ENCODE results near the gene MAPK12.

Gene MAPK12

GRCh38 chr22:50264946-50265669 is 3.6 kb upstream of the MAPK12 start:
- no peak for DNase-seq

GRCh38 chr22:50264104-50264745 is 2.7 kb upstream of the MAPK12 start:
- no peak for DNase-seq

GRCh38 chr22:50262973-50263617 is 1.6 kb upstream of the MAPK12 start:
- no peak for DNase-seq

DNA sequence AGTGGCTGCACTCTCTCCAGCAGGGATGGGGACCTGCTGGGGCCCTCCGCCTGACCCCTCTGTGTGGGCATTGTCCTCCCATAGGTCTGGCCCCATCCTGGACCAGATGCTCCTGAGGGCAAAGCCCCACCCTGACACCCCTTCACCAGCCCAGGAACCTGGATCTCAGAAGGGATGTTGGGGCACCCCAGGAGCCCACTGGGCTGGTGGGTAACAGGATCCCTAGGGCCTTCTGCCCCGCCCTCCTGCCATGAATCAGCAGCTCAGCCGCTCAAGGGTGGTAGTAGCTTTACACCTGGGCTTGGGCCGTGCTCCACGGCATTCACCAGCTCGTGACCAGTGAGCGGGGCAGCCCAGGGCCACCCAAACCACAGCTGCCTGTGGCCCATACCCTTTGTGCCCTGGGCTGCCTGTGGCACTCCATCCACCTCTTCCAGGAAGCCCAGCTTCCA is 1.0 kb upstream of the MAPK12 start:
- DNase-seq, result no peak

DNA sequence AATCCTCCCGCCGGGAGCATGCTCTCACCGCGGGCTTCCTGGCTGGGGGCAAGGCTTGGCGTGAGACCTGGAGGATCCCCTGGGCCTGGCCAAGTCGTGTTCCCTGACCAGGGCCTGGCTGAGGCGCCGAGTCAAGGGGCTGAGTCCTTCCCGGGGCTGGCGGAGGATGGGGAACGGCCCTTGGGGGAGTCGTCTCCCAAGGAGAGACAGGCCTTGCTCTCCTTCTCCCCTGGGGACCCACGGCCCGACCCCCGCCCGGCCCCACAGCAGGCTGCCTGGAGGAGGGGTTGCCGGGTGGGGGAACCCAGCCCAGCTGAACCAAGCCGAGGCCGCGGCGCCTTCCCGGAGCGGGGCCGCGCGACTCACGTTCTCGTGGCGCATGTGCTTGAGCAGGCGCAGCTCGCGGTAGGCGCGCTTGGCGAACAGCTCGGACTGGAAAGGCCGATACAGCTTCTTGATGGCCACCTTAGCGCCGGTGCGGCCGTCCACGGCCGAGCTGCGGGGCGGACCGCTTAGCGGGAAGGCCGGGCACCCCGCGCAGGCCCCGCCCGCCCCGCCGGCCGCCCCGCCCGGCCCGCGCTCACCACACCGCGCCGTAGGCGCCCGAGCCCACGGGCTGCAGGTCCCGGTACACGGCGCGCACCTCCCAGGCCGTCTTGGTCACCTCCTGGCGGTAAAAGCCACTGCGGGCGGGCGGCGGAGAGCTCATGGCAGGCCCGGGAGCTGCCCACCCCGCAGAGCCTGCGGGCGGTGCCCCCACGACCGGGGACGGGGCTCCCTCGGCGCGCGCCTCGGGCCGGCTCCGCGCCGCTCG is 475 bp downstream of the MAPK12 start:
- no peak for DNase-seq

DNA sequence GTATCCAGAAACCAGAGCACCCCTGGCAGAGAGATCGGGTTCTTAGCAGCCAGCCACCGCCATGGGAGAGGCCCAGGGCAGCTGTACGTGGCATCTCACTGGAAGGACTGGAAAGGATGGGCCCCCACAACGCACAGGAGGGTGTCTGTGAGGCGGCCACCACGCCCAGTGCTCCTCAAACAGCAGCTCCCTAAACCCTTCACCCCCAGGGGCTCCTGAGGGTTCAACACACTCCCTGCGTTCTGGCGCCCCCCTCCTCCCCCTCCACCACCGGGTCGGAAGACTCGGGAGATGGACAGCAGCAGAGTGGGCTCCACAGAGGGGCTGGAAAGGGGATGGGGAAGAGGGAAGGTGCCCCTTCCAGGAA is 1.1 kb downstream of the MAPK12 start:
- DNase-seq, result no peak

DNA sequence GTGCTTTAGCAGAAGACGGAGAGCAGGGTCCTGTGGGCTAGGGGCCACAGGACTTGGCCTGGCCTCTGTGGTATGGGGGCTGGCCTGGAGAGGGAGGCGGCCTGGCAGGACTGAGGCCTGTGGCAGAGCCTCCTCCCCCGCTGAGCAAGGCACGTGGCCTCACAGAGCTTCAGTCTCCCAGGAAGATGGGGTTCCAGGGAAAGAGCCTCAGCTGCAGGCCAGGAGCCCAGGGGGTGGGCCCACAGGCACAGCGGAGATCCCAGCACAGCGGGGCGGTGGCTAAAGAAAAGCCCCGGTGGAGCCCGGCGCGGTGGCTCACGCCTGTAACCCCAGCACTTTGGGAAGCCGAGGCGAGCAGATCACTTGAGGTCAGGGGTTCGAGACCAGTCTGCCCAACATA is 2.2 kb downstream of the MAPK12 start:
- no peak for DNase-seq

- DNase-seq, result no peak
Observed at GRCh38 chr22:50258361-50259292, 2.9 kb downstream of the MAPK12 start.

DNA sequence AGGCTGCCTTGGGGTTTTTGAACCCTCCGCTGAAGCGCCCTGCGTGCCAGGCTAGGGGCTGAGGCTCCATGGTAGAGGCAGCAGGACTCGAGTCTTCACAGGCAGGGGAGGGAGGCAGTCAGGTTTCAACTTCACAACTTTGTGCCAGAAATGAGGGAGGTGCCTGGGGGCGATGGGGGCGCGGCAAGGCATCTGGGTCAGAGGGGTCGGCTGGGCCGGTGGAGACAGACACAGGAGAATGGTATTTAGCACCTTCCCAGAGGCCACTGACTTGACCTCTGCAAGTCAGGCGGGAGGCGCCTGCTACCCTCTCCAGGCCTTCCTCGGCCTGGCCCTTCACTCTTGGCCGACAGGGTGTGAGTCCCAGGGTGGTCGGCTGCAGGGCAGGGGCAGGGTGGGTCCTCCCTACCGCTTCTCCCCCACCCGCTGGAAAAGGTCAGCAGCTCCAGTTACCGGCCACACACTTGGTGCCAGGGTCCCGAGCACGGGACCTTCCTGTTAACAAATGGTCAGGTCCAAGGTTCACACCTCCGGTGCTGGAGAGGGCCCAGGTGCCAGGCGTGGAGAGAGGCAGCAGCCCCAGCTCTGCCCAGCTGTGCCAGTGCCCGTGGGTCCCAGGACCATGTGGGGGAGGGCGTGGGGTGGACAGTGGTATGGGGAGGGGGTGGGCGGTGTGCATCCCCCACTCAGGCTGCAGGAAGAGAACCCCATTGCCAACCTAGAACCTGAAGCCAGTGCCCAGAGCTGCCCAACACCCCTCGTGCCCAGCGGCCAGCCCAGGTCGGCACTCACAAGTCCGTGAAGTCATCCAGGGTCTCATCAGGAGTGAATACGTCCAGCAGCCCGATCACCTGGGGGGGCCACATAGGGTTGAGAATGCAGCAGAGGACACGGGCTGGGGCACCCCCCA is 3.8 kb downstream of the MAPK12 start:
- DNase-seq, result no peak

DNA sequence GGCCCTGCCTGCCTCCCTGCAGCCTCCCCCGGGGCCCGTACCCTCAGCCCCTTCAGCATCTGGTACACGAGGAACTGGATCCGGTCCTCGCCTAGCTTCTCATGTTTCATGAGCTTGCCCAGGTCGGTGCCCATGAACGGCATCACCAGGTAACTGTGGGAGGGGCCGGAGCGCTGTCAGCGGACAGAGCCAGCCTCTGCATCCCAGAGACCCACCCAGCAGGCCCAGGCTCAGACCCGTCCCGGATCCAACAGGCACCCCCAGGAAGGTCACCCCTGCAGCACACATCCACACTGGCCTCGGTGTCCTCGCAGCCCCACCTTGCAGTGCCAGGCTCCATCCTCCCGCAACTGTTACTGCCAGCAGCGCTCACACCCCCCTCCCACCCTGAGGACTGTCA is 4.4 kb downstream of the MAPK12 start:
- no peak for DNase-seq

DNA sequence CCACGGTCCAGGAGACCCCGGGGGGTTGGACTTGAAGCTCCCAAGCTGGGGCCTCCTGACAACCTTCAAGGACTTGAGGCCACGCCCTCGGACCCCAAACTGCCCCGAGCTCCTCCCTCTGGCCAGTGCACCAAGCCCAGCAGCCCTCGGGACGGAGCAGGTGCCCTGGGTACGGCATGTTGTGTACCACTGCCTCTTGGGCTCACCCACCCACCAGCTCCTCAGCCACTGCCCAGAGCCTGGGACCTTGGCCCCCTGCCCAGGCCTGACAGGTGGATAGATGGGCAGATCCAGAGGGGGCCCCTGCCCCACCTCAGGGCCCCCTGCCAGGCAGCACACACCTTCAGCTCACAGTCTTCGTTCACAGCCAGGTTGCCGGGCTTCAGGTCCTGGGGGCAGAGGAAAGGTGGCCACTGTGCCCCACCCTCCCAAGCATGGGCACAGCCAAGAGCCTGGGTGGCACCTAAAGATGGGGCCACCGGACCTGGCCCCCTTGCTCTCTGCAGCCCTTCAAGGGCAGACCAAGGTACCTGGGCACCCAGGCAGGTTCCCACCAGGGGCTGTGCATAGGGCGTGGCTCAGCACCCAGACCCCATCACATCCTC is 5.1 kb downstream of the MAPK12 start:
- no peak for DNase-seq

DNA sequence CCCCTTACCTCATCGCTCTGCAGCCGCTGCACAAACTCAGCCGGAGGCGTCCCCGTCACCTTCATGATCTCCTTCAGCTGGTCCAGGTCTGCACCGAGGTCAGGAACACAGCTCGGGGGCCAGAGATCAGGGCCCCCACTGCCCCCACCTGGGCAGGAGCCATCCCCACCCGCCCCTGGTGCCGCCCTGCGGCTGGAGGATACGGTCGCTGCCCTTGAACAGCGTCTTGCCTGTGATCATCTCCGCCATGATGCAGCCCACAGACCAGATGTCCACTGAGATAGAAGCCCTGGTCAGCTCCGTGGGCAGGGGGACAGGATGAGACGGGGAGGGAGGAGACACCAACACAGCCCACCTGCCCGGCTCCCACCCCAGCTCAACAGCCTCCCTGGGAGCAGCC is 5.9 kb downstream of the MAPK12 start:
- DNase-seq, result no peak

DNA sequence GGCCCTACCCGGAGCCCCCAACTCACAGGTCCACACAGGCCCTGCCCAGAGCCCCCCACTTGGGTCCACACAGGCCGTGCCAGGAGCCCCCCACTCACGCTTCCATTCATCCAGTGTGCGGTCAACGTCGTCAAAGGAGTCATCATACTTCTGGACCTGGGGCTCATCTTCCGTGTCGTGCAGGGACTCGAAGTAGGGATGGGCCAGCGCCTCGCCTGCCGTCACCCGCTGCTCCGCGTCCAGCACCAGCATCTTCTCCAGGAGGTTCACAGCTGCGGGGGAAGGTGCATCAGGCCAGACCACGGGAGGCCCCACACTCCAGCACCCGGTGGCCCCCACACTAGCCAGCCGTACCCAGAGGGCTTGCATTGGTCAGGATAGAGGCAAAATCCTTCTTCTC is 6.4 kb downstream of the MAPK12 start:
- no peak for DNase-seq

DNA sequence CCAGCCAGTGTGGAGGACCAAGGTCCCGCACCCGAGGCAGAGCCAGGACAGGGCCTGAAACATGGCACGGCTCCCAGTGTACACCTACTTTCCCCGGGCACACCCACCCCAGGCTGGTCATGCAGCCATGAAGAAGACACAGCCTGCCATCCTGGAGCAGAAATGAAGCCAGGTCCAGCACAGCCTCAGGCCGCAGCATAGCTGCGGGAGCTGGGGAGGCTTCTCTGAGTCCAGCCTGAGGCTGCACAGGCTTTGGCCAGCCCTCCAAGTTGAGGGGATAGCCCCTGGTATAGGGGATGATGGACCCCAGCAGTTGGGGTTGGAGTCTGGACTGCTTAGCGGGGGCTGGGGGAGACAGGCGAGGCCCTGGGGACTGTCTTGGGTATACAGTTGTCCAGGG is 7.5 kb downstream of the MAPK12 start:
- DNase-seq, result no peak

DNA sequence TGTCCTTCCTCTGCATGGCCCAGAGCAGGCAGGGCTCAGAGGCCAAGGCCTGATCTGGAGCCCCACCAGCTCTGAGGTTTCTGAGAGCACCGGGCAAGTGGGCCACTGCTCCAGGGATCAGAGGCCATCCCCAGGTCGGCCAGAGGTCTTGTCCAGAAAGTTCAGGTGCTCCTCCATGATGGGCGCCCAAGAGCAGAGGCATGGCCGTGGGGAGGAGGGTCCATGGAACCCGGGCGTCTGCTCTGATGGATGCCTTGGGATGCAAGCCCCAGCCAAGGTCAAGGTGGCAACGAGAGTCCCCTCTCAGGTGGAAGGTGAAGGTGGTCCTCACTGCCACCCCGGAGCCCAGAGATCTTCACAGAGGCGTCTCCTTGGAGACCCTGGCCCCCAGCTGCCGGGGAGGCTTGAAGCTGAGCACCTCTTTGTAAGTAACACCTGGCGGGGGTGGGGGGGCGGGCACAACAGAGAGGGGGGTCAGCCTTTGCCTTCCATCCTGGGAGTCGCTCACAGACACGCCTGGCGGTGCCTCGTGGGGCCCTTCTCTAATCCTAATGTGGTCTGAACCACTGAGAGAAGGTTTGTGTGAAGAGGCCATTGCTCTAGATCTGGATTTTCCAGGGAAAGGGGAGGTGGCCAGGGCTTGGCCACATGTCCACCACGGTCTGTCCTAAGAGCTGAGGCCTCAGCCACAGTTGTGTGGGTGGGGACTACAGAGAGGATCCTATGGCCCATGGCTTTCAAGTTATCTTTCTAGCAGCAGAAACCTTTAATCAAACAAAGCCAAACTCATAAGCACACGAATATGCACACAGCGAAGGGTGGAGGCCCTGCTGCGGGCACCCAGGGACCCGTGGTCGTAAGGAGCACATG is 8.2 kb downstream of the MAPK12 start:
- DNase-seq, result no peak

DNA sequence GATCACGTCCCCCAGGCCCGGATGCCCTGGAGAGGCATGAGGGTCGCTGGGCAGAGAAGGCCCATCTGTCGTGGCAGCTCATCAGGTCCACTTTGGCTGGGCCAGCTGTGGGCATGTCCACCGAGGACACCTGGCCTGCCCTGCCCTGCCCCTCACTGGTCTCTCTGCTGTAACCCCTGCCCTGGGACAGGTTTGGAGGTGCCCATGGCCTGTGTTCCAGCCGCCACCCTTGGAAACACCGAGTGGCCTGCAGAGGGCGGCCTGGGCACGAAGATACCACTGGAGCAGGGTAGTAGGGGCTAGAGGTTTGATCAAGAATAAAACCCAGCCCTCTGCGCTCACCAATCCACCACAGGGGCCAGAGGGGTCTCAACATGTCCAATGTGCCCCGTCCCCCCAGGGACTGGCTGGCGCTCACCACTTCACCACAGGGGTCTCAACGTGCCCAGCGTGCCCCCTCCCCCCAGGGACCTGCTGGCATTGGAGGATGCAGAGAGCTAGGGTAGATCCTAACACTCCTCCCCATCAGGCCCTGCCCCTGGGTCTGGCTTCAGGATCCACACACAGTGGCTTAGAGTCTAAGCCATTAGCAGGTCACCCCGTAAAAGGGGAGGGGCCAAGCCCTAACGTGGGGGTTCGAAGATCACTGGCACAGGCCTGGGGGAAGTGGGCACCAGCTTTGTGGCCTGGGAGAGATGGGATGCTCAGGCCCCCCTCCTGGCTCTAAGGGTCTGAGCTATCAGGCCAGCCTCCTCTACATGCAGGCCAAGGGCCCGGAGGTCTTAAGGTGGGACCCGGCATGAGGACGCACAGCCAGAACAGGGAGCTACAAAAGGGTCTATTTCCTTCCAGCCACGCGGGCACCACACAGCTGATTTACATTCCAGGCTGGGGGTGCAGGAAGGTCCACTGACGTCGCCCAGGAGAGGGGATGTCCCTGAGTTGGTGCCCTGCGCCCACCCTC is 9.1 kb downstream of the MAPK12 start:
- peak; percentile 69 for DNase-seq

DNA sequence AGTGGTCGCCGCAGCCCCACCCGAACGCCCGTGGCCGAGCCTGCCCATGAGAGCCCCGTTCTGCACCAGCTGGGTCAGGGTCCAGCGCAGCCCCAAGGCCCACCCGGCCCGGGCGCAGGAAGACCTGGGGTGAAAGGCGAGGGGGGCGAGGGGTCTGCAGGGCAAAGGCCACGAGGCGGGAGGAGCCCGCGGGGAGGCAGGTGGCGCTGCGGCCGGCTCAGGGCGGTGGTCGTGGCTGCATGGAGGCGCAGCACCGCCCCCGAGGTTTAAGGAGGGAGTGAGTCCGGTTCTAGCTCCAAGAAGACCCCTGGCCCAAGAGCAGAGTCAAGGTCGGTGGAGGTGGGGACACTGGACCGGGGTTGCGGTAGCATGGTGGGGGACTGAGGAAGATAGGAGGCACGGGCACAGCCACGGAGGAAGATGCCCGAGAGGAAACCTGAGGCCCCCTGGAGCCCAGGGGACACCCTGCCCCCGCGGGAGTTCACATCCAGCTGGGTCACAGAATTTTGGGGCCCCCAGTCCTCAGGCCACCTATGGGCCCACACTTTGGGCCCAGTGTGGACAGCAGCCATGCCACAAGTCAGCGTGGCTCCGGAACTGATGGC is 9.9 kb downstream of the MAPK12 start:
- no peak for DNase-seq
